GM12878 (cell line): ENCODE data around the gene C1orf74. TPM values are rescaled to one million over a fixed set of nuclear protein-coding genes. Genes with fewer than 3 reads are reported as not detected.
A peak's percentile ranks its signal among the peaks of the same experiment; 100 is the strongest.

Source experiments
- ATAC-seq: fragments of 200-7000 bp; cut with Tn5 transposase; 3 replicates; pipeline ENCODE4 v1.9.1; 2020; ENCODE audit warnings: mild to moderate bottlenecking, moderate library complexity
- BruUV-seq: library from RNA; stranded (reverse); fragments of 400-500 nt; replicated peaks from 2 replicates; lab custom pipeline; 2021; lab: Mats Ljungman, UMichigan
- CTCF ChIA-PET: fragments of 300-600 bp; sonication (Branson Sonifier 250); formaldehyde crosslinking; extraction: SDS; loops from one replicate; lab custom pipeline; 2021; ENCODE audit warnings: inconsistent platforms; lab: Yijun Ruan, JAX
- POLR2A ChIA-PET: fragments of 350-600 bp; formaldehyde crosslinking; extraction: SDS; loops from one replicate; lab custom pipeline; 2021; ENCODE audit warnings: inconsistent platforms; lab: Charles Lee
- RAD21 ChIA-PET: fragments of 300-600 bp; sonication (Branson Sonifier 250); formaldehyde crosslinking; loops from one replicate; lab custom pipeline; 2023; ENCODE audit warnings: antibody characterized with exemption; ENCODE audit not compliant: unreplicated experiment; lab: Charles Lee
- SMC1A ChIA-PET: fragments of 300-600 bp; sonication (Branson Sonifier 250); formaldehyde crosslinking; loops from one replicate; lab custom pipeline; 2023; ENCODE audit not compliant: unreplicated experiment, uncharacterized antibody; lab: Charles Lee
- DNase-seq: peaks from one replicate; pipeline ENCODE4 v3.0.0-alpha.2; 2011; ENCODE audit warnings: low read depth, low spot score
- FAIRE-seq: peaks from 3 replicates; lab custom pipeline; 2011; peaks lifted over from hg19 to GRCh38; lab: Jason Lieb, UNC
- H2AFZ ChIP-seq: 2 replicates; pipeline ENCODE4 v1.6.0; 2011; ENCODE audit warnings: low read depth, low read length, control low read depth; ENCODE audit not compliant: control insufficient read depth
- H3K27ac ChIP-seq: 2 replicates; pipeline ENCODE4 v1.5.1; 2011; ENCODE audit warnings: control low read depth; ENCODE audit not compliant: control insufficient read depth, insufficient read depth
- H3K27me3 ChIP-seq, 2 experiments: replicated peaks in 1 of 2; 2 replicates each; pipeline versions ENCODE4 v1.6.0 to v1.6.1; 2011; ENCODE audit warnings: low read length in 1 of 2; ENCODE audit not compliant: control insufficient read depth in 2 of 2, insufficient read depth in 2 of 2
- H3K36me3 ChIP-seq, 2 experiments: 2 replicates each; pipeline ENCODE4 v1.5.1; 2011; ENCODE audit warnings: low read length in 1 of 2; ENCODE audit not compliant: control insufficient read depth in 2 of 2, insufficient read depth in 2 of 2
- H3K4me1 ChIP-seq: 2 replicates; pipeline ENCODE4 v1.6.1; 2011; ENCODE audit warnings: mild to moderate bottlenecking, low read length, moderate library complexity, mixed read lengths; ENCODE audit not compliant: control insufficient read depth, insufficient read depth
- H3K4me2 ChIP-seq: 2 replicates; pipeline ENCODE4 v1.6.0; 2011; ENCODE audit warnings: control low read depth; ENCODE audit not compliant: control insufficient read depth, insufficient read depth
- H3K4me3 ChIP-seq: fragments of 200-600 bp; sonication (generic); 2 replicates; pipeline ENCODE4 v1.5.1; 2016
- H3K79me2 ChIP-seq: 2 replicates; pipeline ENCODE4 v1.6.0; 2011; ENCODE audit warnings: low read length; ENCODE audit not compliant: control insufficient read depth, insufficient read depth
- H3K9ac ChIP-seq: 2 replicates; pipeline ENCODE4 v1.8.0; 2011; ENCODE audit warnings: low read length, control low read depth, mixed read lengths; ENCODE audit not compliant: control insufficient read depth, insufficient read depth
- H3K9me3 ChIP-seq: replicated peaks from 3 replicates; pipeline ENCODE4 v1.5.1; 2011; ENCODE audit warnings: mild to moderate bottlenecking, low read length; ENCODE audit not compliant: control insufficient read depth, insufficient read depth
- H4K20me1 ChIP-seq: 2 replicates; pipeline ENCODE4 v1.6.0; 2011; ENCODE audit not compliant: control insufficient read depth, insufficient read depth
- ATF3 ChIP-seq: IDR thresholded peaks from 2 replicates; pipeline ENCODE4 v1.6.1; 2011; ENCODE audit warnings: low read depth, mild to moderate bottlenecking, low read length, moderate library complexity, borderline replicate concordance; ENCODE audit errors: extremely low read depth
- CBFB ChIP-seq: IDR thresholded peaks from 2 replicates; pipeline ENCODE4 v1.6.1; 2016; ENCODE audit warnings: antibody characterized with exemption, low read depth
- CEBPB ChIP-seq, 2 experiments: fragments of 150-350 bp in 1 of 2; IDR thresholded peaks; 2 replicates each; pipeline ENCODE4 v1.6.1; 2012 to 2014; ENCODE audit warnings: low read depth in 2 of 2, low read length in 2 of 2, borderline replicate concordance in 1 of 2, inconsistent platforms in 1 of 2
- GABPA ChIP-seq: IDR thresholded peaks from 2 replicates; pipeline ENCODE4 v1.6.1; 2014; ENCODE audit warnings: antibody characterized with exemption, low read depth, mild to moderate bottlenecking, inconsistent platforms
- KDM1A ChIP-seq: fragments of 200-600 bp; sonication (generic); IDR thresholded peaks from 2 replicates; pipeline ENCODE4 v1.6.1; 2016; ENCODE audit warnings: borderline replicate concordance
- MEF2A ChIP-seq: IDR thresholded peaks from 2 replicates; pipeline ENCODE4 v1.6.1; 2011; ENCODE audit warnings: low read depth, mild to moderate bottlenecking, low read length, moderate library complexity; ENCODE audit not compliant: insufficient read depth
- POLR2A ChIP-seq: IDR thresholded peaks from 2 replicates; pipeline ENCODE4 v1.6.1; 2011; ENCODE audit warnings: low read depth, mild to moderate bottlenecking, low read length
- TBL1XR1 ChIP-seq: IDR thresholded peaks from 2 replicates; pipeline ENCODE4 v1.6.1; 2012; ENCODE audit warnings: low read depth, low read length, improper control_type of control experiment
- ZBTB11 ChIP-seq: fragments of 450-650 bp; formaldehyde crosslinking; IDR thresholded peaks from 2 replicates; pipeline ENCODE4 v1.5.0; 2022; ENCODE audit warnings: mild to moderate bottlenecking, missing genetic modification characterization
- WGBS: methylation state at CpG from one replicate; pipeline ENCODE4 v1.1.6; 2016; ENCODE audit warnings: low lambda C conversion rate; ENCODE audit not compliant: insufficient replicate concordance, insufficient coverage; ENCODE audit errors: missing lambda C conversion rate; 5-methylcytosine and 5-hydroxymethylcytosine counted together
- in situ Hi-C: fragments of 300-500 bp; cut with MboI; formaldehyde crosslinking; loops from 9 replicates; pipeline ENCODE4 v1.14.3; 2018; ENCODE audit warnings: mixed read lengths
- intact Hi-C: fragments of 100-400 bp; cut with micrococcal nuclease; formaldehyde crosslinking; loops from one replicate; pipeline ENCODE4 v1.14.2; 2022; ENCODE audit not compliant: unreplicated experiment
- polyA plus RNA-seq, 11 experiments: library from polyadenylated mRNA; depleted of rRNA in 4 of 11; unstranded in 6 of 11; stranded (reverse) in 5 of 11; fragments of >200 nt; fragmentation: Nextera tagmentation in 4 of 11; fragmentation: Illumina TruSeq in 1 of 11; extraction: Ambion mirVana in 4 of 11; extraction: Trizol in 1 of 11; gene quantifications; 1 replicate in 1 of 11; 2 replicates in 10 of 11; pipeline versions ENCODE4 v1.2.1 to v1.2.3, GENCODE V29; 2011 to 2016; ENCODE audit warnings: inconsistent platforms in 2 of 11, missing spikeins in 2 of 11, low read depth in 1 of 11
- total RNA-seq, 4 experiments: library from RNA; depleted of rRNA in 3 of 4; stranded (reverse); fragments of >200 nt in 3 of 4; fragmentation: Illumina TruSeq in 1 of 4; extraction: Trizol in 1 of 4; gene quantifications; 2 replicates each; pipeline versions ENCODE4 v1.2.1 to v1.2.3, GENCODE V29; 2013 to 2021
- TF ChIP-seq, protein P1 (sequence below): fragments of 450-650 bp; IDR thresholded peaks from 2 replicates; pipeline ENCODE4 v1.6.1; 2018; ENCODE audit warnings: borderline replicate concordance, mild to moderate bottlenecking; ENCODE audit not compliant: partially characterized antibody

C1orf74 gene
- total and polyA plus RNA-seq, 10 of the 15 experiments (the other 5 are each of a cell fraction or from before 2014, with no cell fraction given): 3.1 to 5.5 (median 3.6) TPM

DNA sequence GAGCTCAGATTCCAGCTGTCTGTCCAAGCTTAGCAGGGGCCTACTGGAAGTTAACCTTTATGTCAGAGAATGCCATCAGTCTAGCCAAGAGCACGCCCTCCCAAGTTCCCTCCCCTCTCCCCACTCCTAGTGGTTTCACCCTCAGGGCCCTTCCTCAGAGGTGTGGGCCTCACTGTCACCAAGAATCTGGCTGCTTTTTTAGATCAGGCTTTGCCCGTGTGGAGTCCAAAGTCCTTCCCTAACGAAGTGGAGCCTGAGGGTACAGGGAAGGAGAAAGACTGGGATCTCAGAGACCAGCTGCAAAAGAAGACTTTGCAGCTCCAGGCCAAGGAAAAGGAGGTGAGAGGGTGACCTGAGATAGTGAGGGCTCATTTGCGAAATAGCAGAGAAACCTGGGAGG is 4.1 kb downstream of the C1orf74 start:
- no peak for TF ChIP-seq CBFB
- no peak for TF ChIP-seq KDM1A
- TF ChIP-seq GABPA: no peak
- no peak for TF ChIP-seq MEF2A
- 0 out of 2 replicates have a peak, but pooled peaks have one; percentile 29 for TF ChIP-seq POLR2A
- intact Hi-C loops: no loop called here

GRCh38 chr1:209778102-209778501 is 6.3 kb downstream of the C1orf74 start:
- no peak for FAIRE-seq
- RAD21 ChIA-PET: interaction anchor here (0.6 to 2.0 kb wide), 2 partner anchors 10 to 29 kb away, joined by 3 to 5 read pairs; no protein-coding TSS in a partner anchor
- H4K20me1 ChIP-seq: no peaks in the 10 kb centered on the region
- TF ChIP-seq TBL1XR1: no peak
- TF ChIP-seq, protein P1, sequence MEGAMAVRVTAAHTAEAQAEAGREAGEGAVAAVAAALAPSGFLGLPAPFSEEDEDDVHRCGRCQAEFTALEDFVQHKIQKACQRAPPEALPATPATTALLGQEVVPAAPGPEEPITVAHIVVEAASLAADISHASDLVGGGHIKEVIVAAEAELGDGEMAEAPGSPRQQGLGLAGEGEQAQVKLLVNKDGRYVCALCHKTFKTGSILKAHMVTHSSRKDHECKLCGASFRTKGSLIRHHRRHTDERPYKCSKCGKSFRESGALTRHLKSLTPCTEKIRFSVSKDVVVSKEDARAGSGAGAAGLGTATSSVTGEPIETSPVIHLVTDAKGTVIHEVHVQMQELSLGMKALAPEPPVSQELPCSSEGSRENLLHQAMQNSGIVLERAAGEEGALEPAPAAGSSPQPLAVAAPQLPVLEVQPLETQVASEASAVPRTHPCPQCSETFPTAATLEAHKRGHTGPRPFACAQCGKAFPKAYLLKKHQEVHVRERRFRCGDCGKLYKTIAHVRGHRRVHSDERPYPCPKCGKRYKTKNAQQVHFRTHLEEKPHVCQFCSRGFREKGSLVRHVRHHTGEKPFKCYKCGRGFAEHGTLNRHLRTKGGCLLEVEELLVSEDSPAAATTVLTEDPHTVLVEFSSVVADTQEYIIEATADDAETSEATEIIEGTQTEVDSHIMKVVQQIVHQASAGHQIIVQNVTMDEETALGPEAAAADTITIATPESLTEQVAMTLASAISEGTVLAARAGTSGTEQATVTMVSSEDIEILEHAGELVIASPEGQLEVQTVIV: no peak
- no peak for TF ChIP-seq ZBTB11 (CRISPR knock-in tag)
- TF ChIP-seq CEBPB (IDR thresholded peaks at IDR 0.05; ENCODE audit: borderline replicate concordance in 1 of 2, low read depth in 2 of 2, low read length in 2 of 2): no peak
- no peak for TF ChIP-seq ATF3

More for the DNA sequence above, 4.1 kb downstream of the C1orf74 start:
- Histone ChIP-seq H3K4me3 (no peak overlapping the region), H3K4me2 (no peak overlapping the region), H2AFZ (no peak overlapping the region), H3K9ac (no peak overlapping the region), H4K20me1 (no peaks in the 10 kb centered on the region), H3K79me2 (peaks cover 7% of the 10 kb centered on the region), H3K36me3 (peaks cover 7 to 18% of the 10 kb centered on the region in 2 experiments; a peak in 3 of 4 replicates), H3K27ac (no peak overlapping the region), H3K4me1 (peaks cover 9% of the 10 kb centered on the region), H3K9me3 (no peaks in the 10 kb centered on the region; the same call in 2 of the 3 replicates), H3K27me3 (no peaks in the 10 kb centered on the region)
- ChIA-PET POLR2A (interaction anchor here (1.3 kb wide), 1 partner anchor 11 kb away, joined by 5 read pairs; no protein-coding TSS in a partner anchor), CTCF (interaction anchor here (0.6 to 1.2 kb wide), 3 partner anchors 30 to 422 kb away, joined by 3 read pairs; partner anchors contain the start of gene UTP25), RAD21 (interaction anchor here (0.9 to 1.7 kb wide), 2 partner anchors 10 to 12 kb away, joined by 3 to 4 read pairs; no protein-coding TSS in a partner anchor), SMC1A (interaction anchor here (1.0 to 1.5 kb wide), 3 partner anchors 24 to 47 kb away, joined by 3 to 5 read pairs (median 4); partner anchors contain the start of genes TRAF3IP3 and UTP25)
- no TSS peak for BruUV-seq
- no peak for DNase-seq
- WGBS: 72% methylated on average over 4 of the region's 4 CpGs
- ATAC-seq: no peak
- no peak for FAIRE-seq
- in situ Hi-C loops: no loop called here

More at GRCh38 chr1:209778102-209778501, 6.3 kb downstream of the C1orf74 start:
- Histone ChIP-seq H3K79me2 (no peaks in the 10 kb centered on the region), H3K9ac (no peak overlapping the region), H3K27ac (no peak overlapping the region), H3K9me3 (no peaks in the 10 kb centered on the region), H3K27me3 (no peaks in the 10 kb centered on the region), H3K4me2 (no peak overlapping the region), H3K36me3 (peaks cover 7 to 19% of the 10 kb centered on the region in 2 experiments; a peak in 3 of 4 replicates), H2AFZ (no peak overlapping the region), H3K4me3 (no peak overlapping the region), H3K4me1 (peaks cover 21% of the 10 kb centered on the region)
- DNase-seq (no peak), ATAC-seq (no peak)
- in situ Hi-C loops (no loop called here), intact Hi-C loops (no loop called here)
- POLR2A ChIA-PET: no interaction called here
- WGBS: 100% methylated on average over 1 of the region's 1 CpG
- no TSS peak for BruUV-seq
- CTCF ChIA-PET: interaction anchor here (0.9 to 7.6 kb wide), 3 partner anchors 10 to 45 kb away, joined by 3 to 56 read pairs (median 4); no protein-coding TSS in a partner anchor
- SMC1A ChIA-PET: interaction anchor here (0.8 to 1.9 kb wide), 3 partner anchors 10 to 43 kb away, joined by 3 to 7 read pairs (median 3); no protein-coding TSS in a partner anchor
